ENCODE results near the gene TPSAB1.
"Not testable (repeated sequence)": the region's sequence is repeated elsewhere in the genome, so short reads cannot be mapped to it uniquely, and the experiment has no call there.

TPSAB1 gene

DNA sequence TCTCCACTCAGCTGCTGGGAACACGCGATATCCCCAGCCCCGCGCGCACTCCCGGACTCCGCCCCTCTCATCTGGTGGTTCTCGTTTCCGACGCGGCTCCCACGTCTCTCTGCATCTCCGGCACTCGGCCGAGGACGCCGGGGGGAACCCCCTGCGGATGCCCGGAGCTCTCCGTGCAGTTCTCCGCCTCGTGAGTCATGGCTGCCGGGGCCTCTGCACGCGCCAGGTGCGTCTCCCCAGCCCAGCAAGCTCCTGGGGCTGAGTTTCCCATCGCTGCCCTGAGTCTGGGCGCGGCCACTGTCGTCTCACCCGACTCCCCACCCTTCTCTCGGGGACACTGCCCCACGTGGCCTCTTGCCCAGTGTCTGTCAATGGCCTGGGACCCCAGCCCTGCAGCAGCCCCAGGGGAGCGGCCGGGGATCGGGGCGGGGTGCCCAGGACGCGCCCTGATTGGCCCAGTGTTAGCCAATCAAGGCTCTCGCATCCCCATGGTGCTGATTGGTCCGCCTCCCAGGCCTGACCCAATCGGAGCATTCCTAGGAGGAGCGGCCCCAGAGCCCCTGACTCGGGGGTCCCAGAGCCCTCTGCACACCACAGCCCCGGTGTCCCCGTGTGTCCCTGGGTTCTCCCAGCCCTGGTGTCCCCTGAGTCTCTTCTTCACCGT, 13.3 kb downstream of the TPSAB1 start:
- not testable (repeated sequence) for DNase-seq

GRCh38 chr16:1254821-1255220, 14.3 kb downstream of the TPSAB1 start:
- not testable (repeated sequence) for DNase-seq

DNA sequence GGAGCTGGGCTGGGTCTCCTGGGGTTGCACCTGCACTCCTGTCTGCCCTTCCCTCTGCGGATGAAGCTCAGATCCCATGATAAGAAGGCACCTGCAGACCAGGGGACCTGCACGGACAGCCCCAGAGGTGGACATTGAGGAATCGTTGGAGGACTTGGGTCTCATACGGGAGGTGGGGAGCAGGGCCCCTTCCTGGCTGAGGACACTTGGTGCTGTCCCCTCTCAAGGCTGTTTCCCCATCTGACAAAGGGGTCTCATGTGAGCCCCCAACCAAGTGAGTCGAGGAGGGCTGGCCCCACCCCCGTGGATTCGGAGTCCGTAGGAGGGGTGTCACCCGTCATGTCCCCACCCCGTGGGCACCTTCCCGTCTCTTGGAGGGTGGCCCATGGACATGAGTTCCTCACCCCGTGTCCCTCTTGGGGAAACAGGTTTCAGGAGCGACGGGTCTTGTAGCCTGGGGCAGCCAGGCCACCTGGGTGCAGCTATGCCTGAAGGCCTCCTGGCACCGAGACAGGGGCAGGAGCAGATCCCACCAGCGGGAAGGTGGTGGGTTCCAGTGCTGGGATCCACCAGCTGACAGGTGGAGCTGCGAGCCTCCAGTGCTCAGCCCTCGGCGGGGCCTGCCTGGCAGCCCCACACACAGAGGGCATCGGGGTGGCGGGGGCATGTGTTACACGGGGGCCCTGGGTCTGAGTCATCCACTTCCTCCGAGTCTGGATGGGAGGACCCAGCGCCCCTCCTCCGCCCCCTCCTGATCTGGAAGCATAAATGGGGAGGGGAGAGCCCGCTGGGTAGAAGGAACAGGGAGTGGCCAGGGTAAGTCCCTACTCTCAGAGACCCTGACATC, 15.0 kb downstream of the TPSAB1 start, which contains the start of gene TPSD1:
TSS of gene TPSD1 (plus strand) at position 794 of the 847 bp plus-strand sequence. CDS start 212 bp downstream, outside the sequence.
- not testable (repeated sequence) for DNase-seq

- not testable (repeated sequence) for DNase-seq
These were observed 15.9 kb downstream of the TPSAB1 start for GRCh38 chr16:1256296-1256873.

DNA sequence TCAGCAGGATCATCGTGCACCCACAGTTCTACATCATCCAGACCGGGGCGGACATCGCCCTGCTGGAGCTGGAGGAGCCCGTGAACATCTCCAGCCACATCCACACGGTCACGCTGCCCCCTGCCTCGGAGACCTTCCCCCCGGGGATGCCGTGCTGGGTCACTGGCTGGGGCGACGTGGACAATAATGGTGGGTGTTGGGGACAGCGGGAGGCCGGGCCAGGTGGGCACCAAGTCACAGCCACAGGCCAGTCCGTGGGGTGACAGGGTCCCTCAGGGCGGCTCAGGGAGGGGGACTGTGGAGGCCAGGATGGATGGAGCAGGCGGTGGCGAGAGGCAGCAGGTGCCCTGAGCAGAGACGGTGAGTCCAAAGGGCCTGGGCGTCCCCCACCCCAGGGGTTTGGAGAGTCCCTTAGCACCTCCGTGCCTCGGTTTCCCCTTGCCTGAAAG, 16.4 kb downstream of the TPSAB1 start:
- DNase-seq: no peak

- no peak for DNase-seq
These were observed 17.2 kb downstream of the TPSAB1 start for GRCh38 chr16:1257561-1258224.

- DNase-seq: no peak
These were observed 17.7 kb downstream of the TPSAB1 start for GRCh38 chr16:1258225-1258600.

DNA sequence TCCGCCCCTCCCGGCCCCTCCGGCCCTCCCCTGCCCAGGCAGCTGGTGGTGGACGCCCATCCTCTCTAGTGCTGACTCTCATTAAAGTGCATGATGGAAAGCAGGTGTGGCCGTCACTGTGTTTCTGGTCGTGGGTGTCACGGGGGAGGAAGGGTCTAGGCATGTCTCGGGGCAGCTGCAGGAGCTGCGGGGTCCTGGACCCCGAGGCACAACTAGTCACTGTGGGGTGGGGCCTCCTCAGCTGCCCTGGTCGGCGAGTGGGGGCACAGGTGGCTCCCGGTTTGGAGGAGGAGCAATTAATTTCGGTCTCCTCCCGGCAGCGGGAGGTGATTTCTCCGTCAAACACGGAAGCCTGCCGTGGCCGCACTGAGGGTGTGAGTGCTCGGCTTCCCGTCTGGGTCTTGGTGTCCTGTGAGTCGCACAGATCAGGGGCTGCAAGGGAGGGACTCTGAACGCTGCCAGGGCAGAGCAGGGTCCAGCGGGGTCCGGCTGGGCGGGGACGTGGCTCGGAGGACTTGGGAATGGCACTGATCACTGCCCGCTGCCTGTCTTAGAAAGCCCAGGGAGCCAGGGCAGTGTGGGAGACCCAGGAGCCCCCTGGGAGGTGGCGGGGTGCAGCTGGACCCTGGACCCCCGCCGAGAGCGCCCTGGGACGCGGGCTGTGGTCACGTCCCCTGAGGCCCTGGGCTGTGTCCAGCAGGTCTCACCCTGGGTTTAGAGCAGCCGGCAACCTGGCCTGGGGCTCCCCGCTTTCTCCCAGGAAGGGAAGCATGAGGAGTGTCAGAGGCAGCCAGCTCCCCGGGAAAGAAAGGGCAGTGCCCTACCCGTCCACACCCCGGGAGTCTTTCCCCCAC, 18.6 kb downstream of the TPSAB1 start:
- peak; percentile 41 for DNase-seq

DNA sequence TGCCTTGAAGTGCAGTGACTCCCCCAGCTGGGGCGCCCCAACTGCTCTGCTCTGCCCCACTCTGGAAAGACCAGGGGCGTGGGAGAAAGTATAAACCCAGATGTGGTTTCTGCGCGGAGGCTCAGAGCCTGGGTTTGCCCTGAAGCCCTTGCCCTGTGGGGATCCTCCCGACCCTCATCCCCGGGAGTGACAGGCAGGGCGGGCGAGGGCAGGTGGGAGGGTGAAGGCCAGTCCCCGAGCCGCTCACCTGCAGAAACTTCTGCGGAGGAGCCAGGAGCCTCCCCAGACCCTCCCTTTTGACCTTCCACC, 19.2 kb downstream of the TPSAB1 start:
- no peak for DNase-seq

- DNase-seq: no peak
These were observed 19.7 kb downstream of the TPSAB1 start for GRCh38 chr16:1260101-1260680.

- DNase-seq: no peak
These were observed 20.8 kb downstream of the TPSAB1 start for GRCh38 chr16:1261131-1261892.

DNA sequence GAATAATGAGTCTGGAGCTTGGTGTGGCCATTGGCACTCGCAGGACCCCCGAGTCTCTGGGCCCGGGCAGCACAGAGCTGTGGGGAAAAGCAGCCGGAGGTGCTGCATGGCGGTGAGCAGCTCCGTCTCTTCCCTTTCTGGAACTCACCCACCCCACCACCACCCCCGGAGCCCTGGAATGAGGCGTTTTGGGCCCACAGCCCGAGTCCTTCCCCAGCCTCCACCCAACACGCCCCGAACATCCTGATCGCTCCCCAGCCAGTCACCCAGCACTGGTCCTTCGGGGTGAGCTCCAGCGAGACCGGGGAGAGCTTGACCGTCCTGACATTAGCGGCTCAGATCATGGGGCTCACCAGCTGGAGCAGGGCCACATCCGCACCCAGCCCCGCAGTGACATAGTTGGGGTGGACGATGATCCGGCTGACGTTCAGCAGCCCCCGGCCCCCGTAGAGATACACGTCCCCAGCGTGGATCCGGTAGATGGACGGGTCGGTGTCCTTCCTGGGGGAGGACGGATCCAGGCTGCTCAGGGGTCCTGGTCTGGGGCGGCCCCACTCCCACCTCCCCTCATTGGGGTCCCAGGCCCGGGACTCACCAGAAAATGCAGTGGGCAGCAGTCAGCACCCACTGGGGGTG, 21.8 kb downstream of the TPSAB1 start:
- DNase-seq: no peak

DNA sequence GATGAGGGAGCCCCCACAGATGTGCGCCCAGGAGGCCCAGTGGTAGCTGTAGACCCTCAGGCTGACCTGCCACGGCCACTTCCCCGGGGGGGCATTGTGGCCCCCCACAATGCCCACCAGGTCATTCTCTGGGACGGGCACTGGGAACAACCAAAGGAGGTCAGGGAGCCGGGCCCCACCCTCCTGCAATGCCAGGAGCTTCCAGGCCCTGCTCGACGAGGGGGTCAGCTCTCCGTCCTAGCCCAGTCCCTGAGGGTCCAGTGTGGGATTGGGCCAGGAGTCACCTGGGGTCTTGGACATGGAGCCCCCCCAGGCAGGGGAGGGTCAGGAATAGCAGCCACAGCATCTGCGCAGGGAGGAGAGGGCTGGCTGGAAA, 22.3 kb downstream of the TPSAB1 start:
- no peak for DNase-seq

GRCh38 chr16:1263591-1264344, 23.3 kb downstream of the TPSAB1 start:
- no peak for DNase-seq

- DNase-seq: no peak
These were observed 24.0 kb downstream of the TPSAB1 start for GRCh38 chr16:1264345-1265089.

DNA sequence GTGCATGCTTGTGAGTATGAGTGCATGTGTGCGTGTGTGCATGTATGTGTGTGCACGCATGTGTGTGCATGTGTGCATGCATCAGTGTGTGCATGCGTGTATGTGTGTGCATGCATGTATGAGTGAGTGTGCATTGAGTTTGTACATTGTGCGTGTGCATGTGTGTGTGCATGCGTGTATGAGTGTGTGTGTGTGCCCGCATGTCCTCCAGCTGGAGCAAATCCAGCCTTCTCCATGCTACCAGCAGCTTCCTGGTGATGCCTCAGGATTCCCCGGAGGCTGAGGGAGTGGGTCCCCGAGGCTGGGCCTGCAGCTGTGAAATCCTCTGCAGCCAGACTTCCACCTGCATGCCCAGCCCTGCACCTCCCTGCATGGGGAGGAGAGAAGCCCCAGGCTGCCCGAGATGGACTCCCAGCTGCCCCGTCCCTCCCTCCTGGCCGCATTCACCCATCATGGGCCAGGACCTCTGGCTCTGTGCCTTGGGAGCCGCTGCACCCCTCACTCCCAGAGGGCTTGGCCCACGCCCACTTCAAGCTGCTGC, 24.7 kb downstream of the TPSAB1 start:
- no peak for DNase-seq

- DNase-seq: no peak
These were observed 25.3 kb downstream of the TPSAB1 start for GRCh38 chr16:1265826-1266225.

- not testable (repeated sequence) for DNase-seq
These were observed 28.9 kb downstream of the TPSAB1 start for GRCh38 chr16:1269418-1269817.

GRCh38 chr16:1271380-1271723, 30.8 kb downstream of the TPSAB1 start:
- DNase-seq: no peak

Data from DMS153 (cell line).